ENCODE results near the gene GCGR.

GCGR gene

DNA sequence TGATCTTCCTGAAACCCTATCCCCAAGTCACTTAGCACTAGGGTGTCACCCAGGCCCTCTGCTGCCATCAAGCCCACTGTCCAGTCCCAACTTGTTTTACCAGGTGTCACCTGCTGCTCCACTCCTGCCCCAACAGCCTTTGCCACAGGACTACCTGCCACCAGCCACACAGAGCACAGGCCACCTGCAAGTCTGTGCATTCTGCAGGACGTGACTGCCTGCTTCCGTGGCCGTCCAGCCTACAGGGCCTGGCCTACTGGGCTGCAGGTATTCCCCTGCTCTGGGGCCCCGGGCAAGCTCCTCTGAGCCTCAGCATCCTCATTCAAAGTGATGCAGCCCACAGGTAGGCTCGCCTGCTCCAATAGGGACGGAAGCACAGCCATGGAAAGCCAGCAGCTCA, 25.9 kb downstream of the GCGR start:
- no peaks in the 10 kb centered on the region for H3K9me3 ChIP-seq (ENCODE audit: control insufficient read depth, insufficient read depth, low read depth, low read length)
- CTCF ChIA-PET = no interaction called here
- no peak overlapping the region for H3K27ac ChIP-seq (ENCODE audit: extremely low read depth, low read depth, low read length)
- H3K36me3 ChIP-seq (ENCODE audit: control insufficient read depth in 2 of 2, insufficient read depth in 1 of 2, low read length in 2 of 2) = no peaks in the 10 kb centered on the region; a peak in 1 of 3 replicates
- no peaks in the 10 kb centered on the region for H3K4me1 ChIP-seq (ENCODE audit: control insufficient read depth, insufficient read depth, low read length)
- POLR2A ChIA-PET = no interaction called here
- no peak overlapping the region for H3K4me3 ChIP-seq (ENCODE audit: low read depth, low read length)
- TF ChIP-seq, protein P1, sequence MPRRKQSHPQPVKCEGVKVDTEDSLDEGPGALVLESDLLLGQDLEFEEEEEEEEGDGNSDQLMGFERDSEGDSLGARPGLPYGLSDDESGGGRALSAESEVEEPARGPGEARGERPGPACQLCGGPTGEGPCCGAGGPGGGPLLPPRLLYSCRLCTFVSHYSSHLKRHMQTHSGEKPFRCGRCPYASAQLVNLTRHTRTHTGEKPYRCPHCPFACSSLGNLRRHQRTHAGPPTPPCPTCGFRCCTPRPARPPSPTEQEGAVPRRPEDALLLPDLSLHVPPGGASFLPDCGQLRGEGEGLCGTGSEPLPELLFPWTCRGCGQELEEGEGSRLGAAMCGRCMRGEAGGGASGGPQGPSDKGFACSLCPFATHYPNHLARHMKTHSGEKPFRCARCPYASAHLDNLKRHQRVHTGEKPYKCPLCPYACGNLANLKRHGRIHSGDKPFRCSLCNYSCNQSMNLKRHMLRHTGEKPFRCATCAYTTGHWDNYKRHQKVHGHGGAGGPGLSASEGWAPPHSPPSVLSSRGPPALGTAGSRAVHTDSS (tag by site-specific recombination; IDR thresholded peaks at IDR 0.05) = no peak
- TF ChIP-seq ZNF174 (tag by site-specific recombination; IDR thresholded peaks at IDR 0.05) = no peak
- TF ChIP-seq ZNF791 (tag by site-specific recombination; IDR thresholded peaks at IDR 0.05) = no peak
- TF ChIP-seq SCRT1 (tag by site-specific recombination; IDR thresholded peaks at IDR 0.05; ENCODE audit: borderline replicate concordance) = 0 out of 2 replicates have a peak, but pooled peaks have one; percentile 24
- TF ChIP-seq ZBTB48 (tag by site-specific recombination; IDR thresholded peaks at IDR 0.05) = no peak

DNA sequence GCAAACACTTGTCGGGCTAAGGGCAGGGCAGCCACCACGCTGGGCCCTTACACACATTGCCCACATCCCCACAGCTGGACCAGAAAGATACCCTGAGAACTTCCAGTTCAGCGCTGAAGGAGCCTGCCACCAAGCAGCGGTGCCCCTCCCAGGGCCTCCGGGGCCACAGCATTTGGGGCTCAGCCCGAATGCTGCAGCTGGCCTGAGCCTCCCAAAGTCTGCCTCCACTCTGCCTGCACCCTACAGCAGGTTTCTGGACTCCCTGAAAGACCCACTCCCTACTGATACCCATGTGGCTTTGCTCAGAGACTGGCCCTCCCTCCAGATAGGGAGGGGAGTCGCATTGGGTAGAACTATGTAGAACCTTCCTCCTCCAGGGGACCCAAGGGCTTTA, 27.6 kb downstream of the GCGR start:
- Histone ChIP-seq H3K4me1 (ENCODE audit: control insufficient read depth, insufficient read depth, low read length) (no peaks in the 10 kb centered on the region), H3K27ac (ENCODE audit: extremely low read depth, low read depth, low read length) (no peak overlapping the region), H3K36me3 (ENCODE audit: control insufficient read depth in 2 of 2, insufficient read depth in 1 of 2, low read length in 2 of 2) (peaks cover 0 to 4% of the 10 kb centered on the region in 2 experiments; a peak in 2 of 3 replicates), H3K4me3 (ENCODE audit: low read depth, low read length) (no peak overlapping the region), H3K9me3 (ENCODE audit: control insufficient read depth, insufficient read depth, low read depth, low read length) (no peaks in the 10 kb centered on the region)
- ChIA-PET POLR2A (no interaction called here), CTCF (no interaction called here)
- TF ChIP-seq ZNF341 (tag by site-specific recombination; IDR thresholded peaks at IDR 0.05; ENCODE audit: low read depth) (peak; percentile 22), GLIS2 (tag by site-specific recombination; IDR thresholded peaks at IDR 0.05) (no peak), ZNF596 (tag by site-specific recombination; IDR thresholded peaks at IDR 0.05) (no peak), ZXDB (tag by site-specific recombination; IDR thresholded peaks at IDR 0.05) (no peak), ZNF335 (tag by site-specific recombination; conservative IDR thresholded peaks at IDR 0.05) (peak; percentile 67), HOXD13 (CRISPR knock-in tag; IDR thresholded peaks at IDR 0.05; ENCODE audit: borderline replicate concordance) (no peak), ZNF514 (tag by site-specific recombination; IDR thresholded peaks at IDR 0.05) (no peak)
- TF ChIP-seq, protein P2, sequence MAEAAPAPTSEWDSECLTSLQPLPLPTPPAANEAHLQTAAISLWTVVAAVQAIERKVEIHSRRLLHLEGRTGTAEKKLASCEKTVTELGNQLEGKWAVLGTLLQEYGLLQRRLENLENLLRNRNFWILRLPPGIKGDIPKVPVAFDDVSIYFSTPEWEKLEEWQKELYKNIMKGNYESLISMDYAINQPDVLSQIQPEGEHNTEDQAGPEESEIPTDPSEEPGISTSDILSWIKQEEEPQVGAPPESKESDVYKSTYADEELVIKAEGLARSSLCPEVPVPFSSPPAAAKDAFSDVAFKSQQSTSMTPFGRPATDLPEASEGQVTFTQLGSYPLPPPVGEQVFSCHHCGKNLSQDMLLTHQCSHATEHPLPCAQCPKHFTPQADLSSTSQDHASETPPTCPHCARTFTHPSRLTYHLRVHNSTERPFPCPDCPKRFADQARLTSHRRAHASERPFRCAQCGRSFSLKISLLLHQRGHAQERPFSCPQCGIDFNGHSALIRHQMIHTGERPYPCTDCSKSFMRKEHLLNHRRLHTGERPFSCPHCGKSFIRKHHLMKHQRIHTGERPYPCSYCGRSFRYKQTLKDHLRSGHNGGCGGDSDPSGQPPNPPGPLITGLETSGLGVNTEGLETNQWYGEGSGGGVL (tag by site-specific recombination; IDR thresholded peaks at IDR 0.05) = peak; percentile 57

DNA sequence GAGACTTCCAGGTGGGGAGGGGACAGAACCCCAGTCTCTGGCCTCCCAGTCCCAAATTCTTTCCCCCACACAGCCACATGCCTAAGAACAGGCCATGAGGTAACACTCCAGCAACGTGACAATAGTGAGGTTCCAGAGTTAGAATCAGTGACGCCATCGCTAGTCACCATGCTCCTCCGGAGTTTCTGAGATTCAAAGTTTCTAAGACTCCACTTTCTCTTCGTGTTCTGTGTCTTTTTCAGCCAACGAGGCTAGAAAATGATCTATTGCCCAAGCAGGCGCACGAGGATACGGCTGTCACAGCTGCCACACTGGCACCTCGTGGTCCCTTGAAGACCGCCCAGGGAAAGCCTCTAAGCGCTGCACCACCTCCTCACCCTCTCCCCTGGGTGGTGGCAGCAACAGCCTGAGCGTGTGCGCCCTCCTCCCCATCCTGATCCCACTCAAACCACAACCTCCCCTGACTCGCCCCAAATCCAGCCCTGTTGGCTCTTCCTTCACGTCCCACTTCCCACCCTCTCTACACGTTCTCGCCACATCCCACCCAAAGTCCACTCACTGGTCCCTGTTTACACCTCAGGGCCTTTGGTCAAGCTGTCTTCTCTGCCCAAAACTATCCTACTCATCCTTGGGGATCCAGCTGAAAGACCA, 28.1 kb downstream of the GCGR start:
- Histone ChIP-seq H3K27ac (ENCODE audit: extremely low read depth, low read depth, low read length) (peak overlapping the region; percentile 75), H3K4me3 (ENCODE audit: low read depth, low read length) (peak overlapping the region; percentile 72), H3K9me3 (ENCODE audit: control insufficient read depth, insufficient read depth, low read depth, low read length) (no peaks in the 10 kb centered on the region), H3K36me3 (ENCODE audit: control insufficient read depth in 2 of 2, insufficient read depth in 1 of 2, low read length in 2 of 2) (peaks cover 0 to 4% of the 10 kb centered on the region in 2 experiments; a peak in 2 of 3 replicates), H3K4me1 (ENCODE audit: control insufficient read depth, insufficient read depth, low read length) (no peaks in the 10 kb centered on the region)
- CTCF ChIA-PET = interaction anchor here (3.0 kb wide), 1 partner anchor 10 kb away, joined by 12 read pairs; no protein-coding TSS in a partner anchor
- POLR2A ChIA-PET = interaction anchor here (0.9 to 1.7 kb wide), 3 partner anchors 9 to 23 kb away, joined by 4 to 8 read pairs (median 7); no protein-coding TSS in a partner anchor
- TF ChIP-seq WT1 (tag by site-specific recombination; IDR thresholded peaks at IDR 0.05) = peak; percentile 21; the same call in 1 of the 2 replicates
- peak; percentile 96 for TF ChIP-seq ZFHX2 (tag by site-specific recombination; conservative IDR thresholded peaks at IDR 0.05)
- TF ChIP-seq SCRT1 (tag by site-specific recombination; IDR thresholded peaks at IDR 0.05; ENCODE audit: borderline replicate concordance) = 0 out of 2 replicates have a peak, but pooled peaks have one; percentile 9
- TF ChIP-seq ZNF114 (tag by site-specific recombination; IDR thresholded peaks at IDR 0.05) = no peak
- TF ChIP-seq, protein P3, sequence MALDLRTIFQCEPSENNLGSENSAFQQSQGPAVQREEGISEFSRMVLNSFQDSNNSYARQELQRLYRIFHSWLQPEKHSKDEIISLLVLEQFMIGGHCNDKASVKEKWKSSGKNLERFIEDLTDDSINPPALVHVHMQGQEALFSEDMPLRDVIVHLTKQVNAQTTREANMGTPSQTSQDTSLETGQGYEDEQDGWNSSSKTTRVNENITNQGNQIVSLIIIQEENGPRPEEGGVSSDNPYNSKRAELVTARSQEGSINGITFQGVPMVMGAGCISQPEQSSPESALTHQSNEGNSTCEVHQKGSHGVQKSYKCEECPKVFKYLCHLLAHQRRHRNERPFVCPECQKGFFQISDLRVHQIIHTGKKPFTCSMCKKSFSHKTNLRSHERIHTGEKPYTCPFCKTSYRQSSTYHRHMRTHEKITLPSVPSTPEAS (tag by site-specific recombination; IDR thresholded peaks at IDR 0.05) = no peak
- TF ChIP-seq ZNF677 (tag by site-specific recombination; IDR thresholded peaks at IDR 0.05) = no peak
- peak; percentile 32; the same call in 1 of the 2 replicates for TF ChIP-seq ZBTB20 (tag by site-specific recombination; IDR thresholded peaks at IDR 0.05)
- TF ChIP-seq, protein P4, sequence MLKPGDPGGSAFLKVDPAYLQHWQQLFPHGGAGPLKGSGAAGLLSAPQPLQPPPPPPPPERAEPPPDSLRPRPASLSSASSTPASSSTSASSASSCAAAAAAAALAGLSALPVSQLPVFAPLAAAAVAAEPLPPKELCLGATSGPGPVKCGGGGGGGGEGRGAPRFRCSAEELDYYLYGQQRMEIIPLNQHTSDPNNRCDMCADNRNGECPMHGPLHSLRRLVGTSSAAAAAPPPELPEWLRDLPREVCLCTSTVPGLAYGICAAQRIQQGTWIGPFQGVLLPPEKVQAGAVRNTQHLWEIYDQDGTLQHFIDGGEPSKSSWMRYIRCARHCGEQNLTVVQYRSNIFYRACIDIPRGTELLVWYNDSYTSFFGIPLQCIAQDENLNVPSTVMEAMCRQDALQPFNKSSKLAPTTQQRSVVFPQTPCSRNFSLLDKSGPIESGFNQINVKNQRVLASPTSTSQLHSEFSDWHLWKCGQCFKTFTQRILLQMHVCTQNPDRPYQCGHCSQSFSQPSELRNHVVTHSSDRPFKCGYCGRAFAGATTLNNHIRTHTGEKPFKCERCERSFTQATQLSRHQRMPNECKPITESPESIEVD (tag by site-specific recombination; IDR thresholded peaks at IDR 0.05) = no peak
- TF ChIP-seq ZNF660 (tag by site-specific recombination; IDR thresholded peaks at IDR 0.05) = no peak
- peak; percentile 99 for TF ChIP-seq ZNF341 (tag by site-specific recombination; IDR thresholded peaks at IDR 0.05; ENCODE audit: low read depth)
